Mesendoderm (in vitro differentiated cells): ENCODE data around the gene MLEC.

Experiments used
- DNase-seq: peaks from one replicate; pipeline ENCODE4 v3.0.0; 2013
- H2AK5ac ChIP-seq: 2 replicates; pipeline ENCODE4 v1.6.1; 2013; ENCODE audit warnings: low read length, inconsistent platforms
- H2BK120ac ChIP-seq: 2 replicates; pipeline ENCODE4 v1.6.1; 2013; ENCODE audit warnings: low read depth, mild to moderate bottlenecking, low read length, moderate library complexity, mixed read lengths
- H2BK15ac ChIP-seq: replicated peaks from 2 replicates; pipeline ENCODE4 v1.6.1; 2013; ENCODE audit warnings: low read depth, mild to moderate bottlenecking, moderate library complexity
- H2BK5ac ChIP-seq: 2 replicates; pipeline ENCODE4 v1.6.1; 2013; ENCODE audit warnings: low read length, inconsistent platforms
- H3K18ac ChIP-seq: 2 replicates; pipeline ENCODE4 v1.6.1; 2013; ENCODE audit warnings: mild to moderate bottlenecking, low read length, mixed read lengths
- H3K23ac ChIP-seq: one replicate; pipeline ENCODE4 v1.6.1; 2013; ENCODE audit warnings: low read length
- H3K27ac ChIP-seq: 2 replicates; pipeline ENCODE4 v1.5.1; 2013; ENCODE audit warnings: low read depth, mild to moderate bottlenecking, inconsistent platforms, low read length, moderate library complexity
- H3K27me3 ChIP-seq: 2 replicates; pipeline ENCODE4 v1.6.1; 2013; ENCODE audit warnings: low read length, control low read depth, mild to moderate bottlenecking, inconsistent platforms; ENCODE audit not compliant: insufficient read depth, poor library complexity
- H3K36me3 ChIP-seq: 2 replicates; pipeline ENCODE4 v1.6.1; 2013; ENCODE audit warnings: low read length, inconsistent platforms; ENCODE audit not compliant: control insufficient read depth, insufficient read depth
- H3K4ac ChIP-seq: one replicate; pipeline ENCODE4 v1.6.1; 2013; ENCODE audit warnings: low read depth, mild to moderate bottlenecking, low read length, moderate library complexity
- H3K4me1 ChIP-seq: 2 replicates; pipeline ENCODE4 v1.6.1; 2013; ENCODE audit warnings: low read depth, low read length, inconsistent platforms; ENCODE audit not compliant: control insufficient read depth
- H3K4me2 ChIP-seq: 2 replicates; pipeline ENCODE4 v1.6.1; 2013; ENCODE audit warnings: low read length
- H3K4me3 ChIP-seq: 2 replicates; pipeline ENCODE4 v1.5.1; 2013; ENCODE audit warnings: mild to moderate bottlenecking, low read length
- H3K56ac ChIP-seq: one replicate; pipeline ENCODE4 v1.6.1; 2013; ENCODE audit warnings: low read length
- H3K79me1 ChIP-seq: 2 replicates; pipeline ENCODE4 v1.6.1; 2013; ENCODE audit warnings: low read length, inconsistent platforms
- H3K79me2 ChIP-seq: 2 replicates; pipeline ENCODE4 v1.6.1; 2013; ENCODE audit warnings: mild to moderate bottlenecking, low read length; ENCODE audit not compliant: control insufficient read depth, insufficient read depth
- H3K9ac ChIP-seq: 2 replicates; pipeline ENCODE4 v1.6.1; 2013; ENCODE audit warnings: low read length, inconsistent platforms
- H4K5ac ChIP-seq: one replicate; pipeline ENCODE4 v1.6.1; 2013; ENCODE audit warnings: low read length
- H4K8ac ChIP-seq: one replicate; pipeline ENCODE4 v1.6.1; 2013; ENCODE audit warnings: low read depth, mild to moderate bottlenecking, control low read depth, low read length, moderate library complexity
- WGBS: extraction: QIAGEN DNeasy Blood & Tissue Kit; methylation state at CpG from one replicate; pipeline ENCODE4 v1.1.7; 2013; ENCODE audit warnings: low lambda C conversion rate, missing lambda C conversion rate; ENCODE audit not compliant: insufficient coverage; ENCODE audit errors: extremely low coverage; 5-methylcytosine and 5-hydroxymethylcytosine counted together

The MLEC gene

DNA sequence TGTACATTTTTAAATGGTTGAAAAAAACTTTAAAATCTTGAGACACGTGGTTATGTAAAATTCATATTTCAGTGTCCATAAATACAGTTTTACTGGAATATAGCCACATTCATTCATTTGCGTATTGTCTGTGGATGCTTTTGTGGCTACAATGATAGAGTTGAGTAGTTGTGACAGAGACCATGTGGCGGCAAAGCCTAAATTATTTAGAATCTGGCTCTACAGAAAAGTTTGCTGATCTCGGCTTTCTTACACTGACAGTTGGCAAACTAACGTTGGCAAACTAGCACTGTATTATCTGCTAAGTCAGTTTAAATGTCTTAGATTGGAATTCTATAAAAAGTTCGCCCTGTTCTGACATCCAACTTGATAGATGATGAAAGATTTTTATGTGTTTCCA, 25.7 kb downstream of the MLEC start:
- Histone ChIP-seq H3K27me3 (no peaks in the 10 kb centered on the region), H3K9ac (no peak overlapping the region), H3K18ac (no peak overlapping the region), H3K4me2 (no peak overlapping the region), H2BK120ac (no peak overlapping the region), H3K56ac (no peak overlapping the region), H3K4ac (no peak overlapping the region), H2BK15ac (no peak overlapping the region), H3K23ac (no peak overlapping the region), H3K27ac (no peak overlapping the region), H2BK5ac (no peak overlapping the region), H3K36me3 (peaks cover 8% of the 10 kb centered on the region), H3K79me2 (peaks cover 9% of the 10 kb centered on the region), H4K5ac (no peak overlapping the region), H3K79me1 (peaks cover 11% of the 10 kb centered on the region), H3K4me1 (peaks cover 4% of the 10 kb centered on the region), H2AK5ac (no peak overlapping the region), H3K4me3 (no peak overlapping the region), H4K8ac (no peak overlapping the region)
- WGBS, result no CpG with 5 or more reads among the region's 6 CpGs
- DNase-seq, result no peak

DNA sequence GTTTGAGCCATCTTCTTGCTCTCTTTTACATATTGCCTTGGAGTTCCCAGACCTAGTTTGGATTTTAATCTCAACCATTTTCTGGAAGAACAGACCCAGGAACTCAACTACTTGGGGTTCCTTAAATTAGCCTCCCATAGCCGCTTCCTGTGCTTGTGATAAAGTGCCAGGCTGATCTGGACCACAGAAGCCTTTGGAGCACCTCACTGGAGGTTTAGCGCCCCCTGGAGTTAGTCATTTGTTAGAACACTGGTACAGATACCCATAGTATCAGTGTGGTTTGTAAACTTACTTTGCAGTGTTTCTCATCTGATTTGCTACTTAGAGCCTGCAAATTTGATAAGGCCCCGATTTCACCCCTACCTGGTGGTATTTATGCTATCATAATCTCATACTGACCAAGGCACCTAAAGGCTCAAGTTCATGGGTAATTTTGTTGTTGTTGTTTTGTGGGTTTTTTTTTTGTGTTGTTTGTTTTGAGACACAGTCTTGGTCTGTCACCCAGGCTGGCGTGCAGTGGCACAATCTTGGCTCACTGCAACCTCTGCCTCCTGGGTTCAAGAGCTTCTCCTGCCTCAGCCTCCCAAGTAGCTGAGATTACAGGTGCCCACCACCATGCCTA, 27.0 kb downstream of the MLEC start:
- Histone ChIP-seq H2BK5ac (no peak overlapping the region), H2BK120ac (no peak overlapping the region), H4K8ac (no peak overlapping the region), H3K4me1 (peaks cover 4% of the 10 kb centered on the region), H3K4me3 (no peak overlapping the region), H3K4ac (no peak overlapping the region), H4K5ac (no peak overlapping the region), H3K36me3 (peaks cover 8% of the 10 kb centered on the region), H3K27ac (no peak overlapping the region), H3K27me3 (no peaks in the 10 kb centered on the region), H3K79me1 (peaks cover 11% of the 10 kb centered on the region), H3K4me2 (no peak overlapping the region), H3K9ac (no peak overlapping the region), H2AK5ac (no peak overlapping the region), H2BK15ac (no peak overlapping the region), H3K56ac (no peak overlapping the region), H3K18ac (no peak overlapping the region), H3K79me2 (peaks cover 9% of the 10 kb centered on the region), H3K23ac (no peak overlapping the region)
- peak; percentile 86 for DNase-seq
- WGBS, result no CpG with 5 or more reads among the region's 4 CpGs

DNA sequence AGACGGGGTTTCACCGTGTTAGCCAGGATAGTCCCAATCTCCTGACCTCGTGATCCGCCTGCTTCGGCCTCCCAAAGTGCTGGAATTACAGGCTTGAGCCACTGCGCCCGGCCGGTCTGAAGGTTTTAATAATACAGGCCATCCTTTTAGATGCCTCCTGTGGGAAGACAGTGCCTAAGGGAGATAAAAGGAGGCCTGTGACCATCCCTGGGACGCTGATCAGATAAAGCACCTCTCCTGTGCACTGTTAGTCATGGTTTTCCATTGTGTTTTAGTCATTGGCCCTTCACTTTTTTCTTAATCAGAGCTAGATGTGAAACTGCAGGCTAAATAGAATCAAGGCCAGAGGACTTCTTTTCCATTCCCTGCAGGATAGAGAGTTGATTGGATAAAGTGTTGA, 31.1 kb downstream of the MLEC start:
- Histone ChIP-seq H3K9ac (no peak overlapping the region), H3K79me2 (no peaks in the 10 kb centered on the region), H3K4ac (no peak overlapping the region), H3K23ac (no peak overlapping the region), H4K8ac (no peak overlapping the region), H2BK5ac (no peak overlapping the region), H3K56ac (no peak overlapping the region), H2BK120ac (no peak overlapping the region), H2BK15ac (no peak overlapping the region), H3K27ac (no peak overlapping the region), H3K4me2 (no peak overlapping the region), H3K4me1 (no peaks in the 10 kb centered on the region), H2AK5ac (no peak overlapping the region), H3K18ac (no peak overlapping the region), H3K36me3 (peaks cover 25% of the 10 kb centered on the region), H3K79me1 (peaks cover 2% of the 10 kb centered on the region), H3K27me3 (no peaks in the 10 kb centered on the region), H3K4me3 (no peak overlapping the region), H4K5ac (no peak overlapping the region)
- WGBS, result no CpG with 5 or more reads among the region's 9 CpGs
- DNase-seq, result no peak

DNA sequence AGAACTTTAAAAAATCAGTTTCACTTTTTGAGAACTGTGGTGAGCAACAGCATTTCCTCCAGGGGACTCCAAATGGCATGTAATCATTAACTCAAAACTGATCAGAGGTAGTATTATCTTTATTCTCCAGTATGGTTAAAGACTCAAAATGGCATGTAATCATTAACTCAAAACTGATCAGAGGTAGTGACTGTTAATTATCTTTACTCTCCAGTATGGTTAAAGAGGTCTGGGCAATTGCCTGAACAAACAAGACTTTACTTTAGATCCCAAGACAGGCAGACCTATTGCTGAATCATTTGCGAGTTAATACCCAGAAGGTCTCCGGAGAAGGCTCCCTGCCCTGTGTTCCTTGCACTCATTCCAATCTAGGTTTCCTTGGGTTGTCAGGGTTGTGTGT, 32.1 kb downstream of the MLEC start:
- DNase-seq, result no peak
- H3K18ac ChIP-seq, result no peak overlapping the region
- no peak overlapping the region for H3K23ac ChIP-seq
- H3K4me3 ChIP-seq, result no peak overlapping the region
- H2AK5ac ChIP-seq, result no peak overlapping the region
- H4K8ac ChIP-seq, result no peak overlapping the region
- H3K4me1 ChIP-seq, result no peaks in the 10 kb centered on the region
- no peak overlapping the region for H3K27ac ChIP-seq
- H3K79me1 ChIP-seq, result peaks cover 2% of the 10 kb centered on the region
- no peak overlapping the region for H3K4ac ChIP-seq
- H3K79me2 ChIP-seq, result no peaks in the 10 kb centered on the region
- H3K27me3 ChIP-seq, result no peaks in the 10 kb centered on the region
- no peak overlapping the region for H3K9ac ChIP-seq
- no peak overlapping the region for H3K4me2 ChIP-seq
- no CpG with 5 or more reads among the region's 2 CpGs for WGBS
- no peak overlapping the region for H2BK120ac ChIP-seq
- H4K5ac ChIP-seq, result no peak overlapping the region
- H3K36me3 ChIP-seq, result peaks cover 26% of the 10 kb centered on the region
- H2BK15ac ChIP-seq, result no peak overlapping the region
- H3K56ac ChIP-seq, result no peak overlapping the region
- H2BK5ac ChIP-seq, result no peak overlapping the region

DNA sequence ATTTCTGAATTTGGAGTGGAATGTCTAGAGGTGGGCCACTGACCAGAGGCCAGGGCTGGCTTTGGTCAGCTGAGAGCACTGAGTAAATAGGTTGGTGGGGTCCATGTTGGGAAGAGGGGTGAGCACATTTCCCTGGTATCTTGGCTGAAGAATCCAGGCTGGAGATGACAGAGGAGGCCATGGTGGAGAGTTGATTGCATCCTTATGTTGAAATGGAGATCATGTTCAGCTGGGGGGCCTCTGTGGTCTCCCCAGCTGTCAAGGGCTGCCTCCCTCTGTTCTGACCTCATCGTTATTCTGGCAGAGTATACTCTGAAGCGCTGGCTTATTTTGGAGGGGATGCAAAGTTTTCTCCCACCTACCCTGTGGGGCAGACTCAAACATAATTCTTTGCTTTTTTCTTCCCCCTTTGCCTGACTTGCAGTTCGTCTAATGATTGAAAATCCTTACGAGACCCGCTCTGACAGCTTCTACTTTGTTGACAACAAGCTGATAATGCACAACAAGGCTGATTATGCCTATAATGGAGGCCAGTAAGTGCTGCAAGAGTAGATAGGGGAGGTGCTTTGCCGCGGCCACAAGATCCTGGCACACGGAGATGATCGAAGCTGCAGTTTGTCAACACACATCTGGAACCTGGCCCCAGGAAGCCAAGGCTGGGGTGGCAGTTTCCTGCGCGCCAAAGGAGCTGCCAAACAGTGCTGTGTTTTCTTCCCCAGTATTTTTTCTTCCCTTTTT, 32.7 kb downstream of the MLEC start:
- no peak overlapping the region for H3K4ac ChIP-seq
- no peak overlapping the region for H2BK15ac ChIP-seq
- no peak overlapping the region for H4K8ac ChIP-seq
- no peak overlapping the region for H4K5ac ChIP-seq
- no peak overlapping the region for H3K27ac ChIP-seq
- no peak for DNase-seq
- no peak overlapping the region for H3K56ac ChIP-seq
- H2AK5ac ChIP-seq, result no peak overlapping the region
- no peak overlapping the region for H3K23ac ChIP-seq
- H3K18ac ChIP-seq, result no peak overlapping the region
- H2BK120ac ChIP-seq, result no peak overlapping the region
- H2BK5ac ChIP-seq, result no peak overlapping the region
- H3K79me2 ChIP-seq, result no peaks in the 10 kb centered on the region
- no peak overlapping the region for H3K4me2 ChIP-seq
- H3K4me3 ChIP-seq, result no peak overlapping the region
- peaks cover 26% of the 10 kb centered on the region for H3K36me3 ChIP-seq
- WGBS, result no CpG with 5 or more reads among the region's 11 CpGs
- no peak overlapping the region for H3K9ac ChIP-seq
- H3K79me1 ChIP-seq, result no peaks in the 10 kb centered on the region
- no peaks in the 10 kb centered on the region for H3K27me3 ChIP-seq
- no peaks in the 10 kb centered on the region for H3K4me1 ChIP-seq
